ENCODE results near the gene CCL21. TPM values are rescaled to one million over a fixed set of nuclear protein-coding genes. Genes with fewer than 3 reads are reported as not detected.

CCL21 gene
- total RNA-seq, 4 donors from 2014 or later: 0.87 to 1.9 (median 0.91) TPM; not detected in 1

GRCh38 chr9:34717996-34718614 is 8.2 kb upstream of the CCL21 start:
- no peak overlapping the region for H3K4me3 ChIP-seq
- ATAC-seq (no peak), DNase-seq (no peak)
- peaks cover 9 to 15% of the 10 kb centered on the region in 2 donors for H3K4me1 ChIP-seq
- TF ChIP-seq POLR2A (IDR thresholded peaks at IDR 0.05) (no peak), CTCF (IDR thresholded peaks at IDR 0.05 in 4 of 5, conservative IDR thresholded peaks at IDR 0.05 in 1 of 5) (no peak)
- no peak overlapping the region for H3K27ac ChIP-seq
- no peaks in the 10 kb centered on the region for H3K9me3 ChIP-seq
- no peaks in the 10 kb centered on the region for H3K27me3 ChIP-seq
- no peaks in the 10 kb centered on the region for H3K36me3 ChIP-seq
- in situ Hi-C loops (cut with MboI; ENCODE audit: low sequenced_read_pairs in 4 of 4) (no loop called here), intact Hi-C loops (cut with DNase I; ENCODE audit: low total_unique reads) (no loop called here)

GRCh38 chr9:34716711-34717110 is 6.8 kb upstream of the CCL21 start:
- no peaks in the 10 kb centered on the region for H3K27me3 ChIP-seq
- intact Hi-C loops (cut with DNase I; ENCODE audit: low total_unique reads) (no loop called here), in situ Hi-C loops (cut with MboI; ENCODE audit: low sequenced_read_pairs in 4 of 4) (no loop called here)
- H3K4me1 ChIP-seq: peaks cover 9 to 15% of the 10 kb centered on the region in 2 donors
- H3K4me3 ChIP-seq: no peak overlapping the region
- ATAC-seq (no peak), DNase-seq (no peak)
- TF ChIP-seq CTCF (IDR thresholded peaks at IDR 0.05 in 4 of 5, conservative IDR thresholded peaks at IDR 0.05 in 1 of 5) (no peak), POLR2A (IDR thresholded peaks at IDR 0.05) (no peak)
- no peaks in the 10 kb centered on the region for H3K9me3 ChIP-seq
- no peaks in the 10 kb centered on the region for H3K36me3 ChIP-seq
- H3K27ac ChIP-seq: no peak overlapping the region

DNA sequence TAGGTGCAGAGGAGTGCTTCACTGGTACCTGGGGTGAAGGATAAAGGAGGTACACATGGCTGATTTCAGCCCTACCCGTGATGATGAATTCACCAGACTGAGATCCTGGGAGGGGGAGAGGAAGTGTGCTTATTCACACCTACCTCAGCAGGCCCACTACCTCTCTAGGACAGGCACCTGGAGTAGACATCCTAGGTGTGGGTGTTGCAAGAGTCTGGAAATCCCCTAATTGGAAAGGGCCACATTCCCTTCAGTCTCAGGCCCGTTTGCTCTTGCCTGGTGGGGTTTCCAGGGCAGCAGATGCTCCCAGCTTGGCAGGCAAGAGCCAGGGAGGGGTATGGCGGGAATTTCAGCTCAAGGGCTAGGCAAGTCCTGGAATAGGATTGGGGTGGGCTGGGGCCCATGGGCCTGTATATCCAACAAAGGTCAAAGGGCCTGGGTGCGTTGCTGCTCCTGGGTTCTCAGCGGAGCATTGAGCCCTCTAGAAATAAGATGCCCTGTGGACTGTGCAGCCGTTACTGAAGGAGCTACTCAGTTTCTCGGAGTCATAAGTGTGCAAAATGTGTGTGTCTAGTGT is 5.8 kb upstream of the CCL21 start:
- TF ChIP-seq POLR2A (IDR thresholded peaks at IDR 0.05) (no peak), CTCF (IDR thresholded peaks at IDR 0.05 in 4 of 5, conservative IDR thresholded peaks at IDR 0.05 in 1 of 5) (no peak)
- no peak for ATAC-seq
- intact Hi-C loops (cut with DNase I; ENCODE audit: low total_unique reads): no loop called here
- Histone ChIP-seq H3K4me3 (no peak overlapping the region), H3K9me3 (no peaks in the 10 kb centered on the region), H3K36me3 (no peaks in the 10 kb centered on the region), H3K27me3 (no peaks in the 10 kb centered on the region), H3K4me1 (peaks cover 9 to 15% of the 10 kb centered on the region in 2 donors), H3K27ac (no peak overlapping the region)
- in situ Hi-C loops (cut with MboI; ENCODE audit: low sequenced_read_pairs in 4 of 4): no loop called here
- DNase-seq: no peak

GRCh38 chr9:34714007-34714406 is 4.1 kb upstream of the CCL21 start:
- H3K36me3 ChIP-seq: no peaks in the 10 kb centered on the region
- H3K27me3 ChIP-seq: no peaks in the 10 kb centered on the region
- no peak overlapping the region for H3K27ac ChIP-seq
- TF ChIP-seq POLR2A (IDR thresholded peaks at IDR 0.05) (no peak), CTCF (IDR thresholded peaks at IDR 0.05 in 4 of 5, conservative IDR thresholded peaks at IDR 0.05 in 1 of 5) (no peak)
- peaks cover 9 to 15% of the 10 kb centered on the region in 2 donors for H3K4me1 ChIP-seq
- H3K9me3 ChIP-seq: no peaks in the 10 kb centered on the region
- intact Hi-C loops (cut with DNase I; ENCODE audit: low total_unique reads) (no loop called here), in situ Hi-C loops (cut with MboI; ENCODE audit: low sequenced_read_pairs in 4 of 4) (no loop called here)
- no peak for DNase-seq
- no peak overlapping the region for H3K4me3 ChIP-seq
- ATAC-seq: peak in 1 of 2 donors; percentile 54
